Gastrocnemius medialis (tissue), 4 donors: ENCODE measurements around the gene MPDU1.

Experiments used
- POLR2A ChIP-seq, 2 donors: fragments of 450-650 bp; IDR thresholded peaks; one replicate each; pipeline ENCODE4 v1.6.1; 2017; ENCODE audit warnings: antibody characterized with exemption in 2 of 2, mild to moderate bottlenecking in 2 of 2, moderate library complexity in 2 of 2
- TF ChIP-seq, protein P1 (sequence below), 5 experiments: fragments of 450-650 bp in 3 of 5; fragments of 200-600 bp in 2 of 5; sonication (generic) in 2 of 5; IDR thresholded peaks in 4 of 5; conservative IDR thresholded peaks in 1 of 5; 1 replicate in 4 of 5; 2 replicates in 1 of 5; pipeline ENCODE4 v1.5.1; 2016 to 2019; ENCODE audit warnings: antibody characterized with exemption in 5 of 5, mild to moderate bottlenecking in 3 of 5, moderate library complexity in 3 of 5

DNA sequence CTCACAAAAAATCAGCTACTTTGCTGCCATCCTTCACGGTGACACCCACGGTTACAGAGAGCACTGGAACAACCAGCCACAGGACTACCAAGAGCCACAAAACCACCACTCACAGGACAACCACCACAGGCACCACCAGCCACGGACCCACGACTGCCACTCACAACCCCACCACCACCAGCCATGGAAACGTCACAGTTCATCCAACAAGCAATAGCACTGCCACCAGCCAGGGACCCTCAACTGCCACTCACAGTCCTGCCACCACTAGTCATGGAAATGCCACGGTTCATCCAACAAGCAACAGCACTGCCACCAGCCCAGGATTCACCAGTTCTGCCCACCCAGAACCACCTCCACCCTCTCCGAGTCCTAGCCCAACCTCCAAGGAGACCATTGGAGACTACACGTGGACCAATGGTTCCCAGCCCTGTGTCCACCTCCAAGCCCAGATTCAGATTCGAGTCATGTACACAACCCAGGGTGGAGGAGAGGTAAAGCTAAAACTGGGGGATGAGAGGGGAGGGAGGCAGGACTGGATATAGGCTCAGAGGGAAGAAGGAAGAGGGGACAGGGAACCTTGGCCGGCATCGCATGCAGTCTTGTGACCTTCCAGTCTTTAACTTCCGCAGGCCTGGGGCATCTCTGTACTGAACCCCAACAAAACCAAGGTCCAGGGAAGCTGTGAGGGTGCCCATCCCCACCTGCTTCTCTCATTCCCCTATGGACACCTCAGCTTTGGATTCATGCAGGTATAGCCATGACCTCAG is 3.6 kb upstream of the MPDU1 start:
- TF ChIP-seq, protein P1, sequence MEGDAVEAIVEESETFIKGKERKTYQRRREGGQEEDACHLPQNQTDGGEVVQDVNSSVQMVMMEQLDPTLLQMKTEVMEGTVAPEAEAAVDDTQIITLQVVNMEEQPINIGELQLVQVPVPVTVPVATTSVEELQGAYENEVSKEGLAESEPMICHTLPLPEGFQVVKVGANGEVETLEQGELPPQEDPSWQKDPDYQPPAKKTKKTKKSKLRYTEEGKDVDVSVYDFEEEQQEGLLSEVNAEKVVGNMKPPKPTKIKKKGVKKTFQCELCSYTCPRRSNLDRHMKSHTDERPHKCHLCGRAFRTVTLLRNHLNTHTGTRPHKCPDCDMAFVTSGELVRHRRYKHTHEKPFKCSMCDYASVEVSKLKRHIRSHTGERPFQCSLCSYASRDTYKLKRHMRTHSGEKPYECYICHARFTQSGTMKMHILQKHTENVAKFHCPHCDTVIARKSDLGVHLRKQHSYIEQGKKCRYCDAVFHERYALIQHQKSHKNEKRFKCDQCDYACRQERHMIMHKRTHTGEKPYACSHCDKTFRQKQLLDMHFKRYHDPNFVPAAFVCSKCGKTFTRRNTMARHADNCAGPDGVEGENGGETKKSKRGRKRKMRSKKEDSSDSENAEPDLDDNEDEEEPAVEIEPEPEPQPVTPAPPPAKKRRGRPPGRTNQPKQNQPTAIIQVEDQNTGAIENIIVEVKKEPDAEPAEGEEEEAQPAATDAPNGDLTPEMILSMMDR (IDR thresholded peaks at IDR 0.05 in 4 of 5, conservative IDR thresholded peaks at IDR 0.05 in 1 of 5), result no peak
- TF ChIP-seq POLR2A (IDR thresholded peaks at IDR 0.05), result no peak
